Upper lobe of left lung (tissue), 6 donors: ENCODE data around the gene SCFD2. TPM values are rescaled to one million over a fixed set of nuclear protein-coding genes. Genes with fewer than 3 reads are reported as not detected.

Experiments used
- ATAC-seq, 2 donors: fragments of 200-7000 bp; cut with Tn5 transposase; one replicate each; pipeline ENCODE4 v1.9.1; 2022; ENCODE audit warnings: mild to moderate bottlenecking in 2 of 2, moderate library complexity in 2 of 2; ENCODE audit not compliant: low FRiP score in 2 of 2
- DNase-seq, 2 donors: peaks; one replicate each; pipeline ENCODE4 v3.0.0-alpha.2; 2019 to 2020
- H3K27ac ChIP-seq, 4 donors: fragments of 200-600 bp; sonication (generic); one replicate each; pipeline ENCODE4 v1.5.1; 2016 to 2019
- H3K27me3 ChIP-seq, 4 donors: fragments of 200-600 bp; sonication (generic); one replicate each; pipeline ENCODE4 v1.5.1; 2017 to 2019
- H3K36me3 ChIP-seq, 4 donors: fragments of 200-600 bp; sonication (generic); one replicate each; pipeline ENCODE4 v1.5.1; 2016 to 2019
- H3K4me1 ChIP-seq, 4 donors: fragments of 200-600 bp; sonication (generic); one replicate each; pipeline ENCODE4 v1.5.1; 2018 to 2019
- H3K4me3 ChIP-seq, 4 donors: fragments of 200-600 bp; sonication (generic); one replicate each; pipeline ENCODE4 v1.5.1; 2017 to 2019; ENCODE audit warnings: mild to moderate bottlenecking in 2 of 4, moderate library complexity in 1 of 4
- H3K9me3 ChIP-seq, 4 donors: fragments of 200-600 bp; sonication (generic); one replicate each; pipeline ENCODE4 v1.5.1; 2018 to 2019
- EP300 ChIP-seq, 4 donors: sonication (generic); formaldehyde crosslinking; IDR thresholded peaks; one replicate each; pipeline ENCODE4 v1.5.1; 2017; ENCODE audit warnings: antibody characterized with exemption in 4 of 4, control low read depth in 2 of 4
- POLR2A ChIP-seq, 4 donors: fragments of 450-650 bp; IDR thresholded peaks; one replicate each; pipeline ENCODE4 v1.5.1; 2016 to 2017; ENCODE audit warnings: antibody characterized with exemption in 4 of 4, mild to moderate bottlenecking in 2 of 4
- POLR2AphosphoS5 ChIP-seq, 2 donors: sonication (generic); formaldehyde crosslinking; IDR thresholded peaks; one replicate each; pipeline ENCODE4 v1.5.1; 2017; ENCODE audit warnings: antibody characterized with exemption in 2 of 2
- WGBS, 2 donors: methylation state at CpG; one replicate each; pipeline ENCODE4 v1.1.5; 2017 to 2018; 5-methylcytosine and 5-hydroxymethylcytosine counted together
- total RNA-seq, 6 donors: library from RNA; depleted of rRNA in 4 of 6; stranded (reverse); fragments of >200 nt in 4 of 6; gene quantifications; one replicate each; pipeline versions ENCODE4 v1.1.0 to v1.2.1, GENCODE V29; 2016 to 2021
- TF ChIP-seq, protein P1 (sequence below), 6 experiments: fragments of 450-650 bp in 4 of 6; fragments of 200-600 bp in 2 of 6; sonication (generic) in 2 of 6; IDR thresholded peaks; one replicate each; pipeline ENCODE4 v1.5.1; 2016 to 2019; ENCODE audit warnings: antibody characterized with exemption in 6 of 6
- donor health status: DM: no; HTN: no; CAD: no; lungs with moderate emphysema.
- donor health status: DM: no; HTN: yes; CAD: no; lungs with severe emphysema.

SCFD2 gene
- total RNA-seq, 6 donors from 2014 or later: 15.2 to 33.5 (median 20.0) TPM

DNA sequence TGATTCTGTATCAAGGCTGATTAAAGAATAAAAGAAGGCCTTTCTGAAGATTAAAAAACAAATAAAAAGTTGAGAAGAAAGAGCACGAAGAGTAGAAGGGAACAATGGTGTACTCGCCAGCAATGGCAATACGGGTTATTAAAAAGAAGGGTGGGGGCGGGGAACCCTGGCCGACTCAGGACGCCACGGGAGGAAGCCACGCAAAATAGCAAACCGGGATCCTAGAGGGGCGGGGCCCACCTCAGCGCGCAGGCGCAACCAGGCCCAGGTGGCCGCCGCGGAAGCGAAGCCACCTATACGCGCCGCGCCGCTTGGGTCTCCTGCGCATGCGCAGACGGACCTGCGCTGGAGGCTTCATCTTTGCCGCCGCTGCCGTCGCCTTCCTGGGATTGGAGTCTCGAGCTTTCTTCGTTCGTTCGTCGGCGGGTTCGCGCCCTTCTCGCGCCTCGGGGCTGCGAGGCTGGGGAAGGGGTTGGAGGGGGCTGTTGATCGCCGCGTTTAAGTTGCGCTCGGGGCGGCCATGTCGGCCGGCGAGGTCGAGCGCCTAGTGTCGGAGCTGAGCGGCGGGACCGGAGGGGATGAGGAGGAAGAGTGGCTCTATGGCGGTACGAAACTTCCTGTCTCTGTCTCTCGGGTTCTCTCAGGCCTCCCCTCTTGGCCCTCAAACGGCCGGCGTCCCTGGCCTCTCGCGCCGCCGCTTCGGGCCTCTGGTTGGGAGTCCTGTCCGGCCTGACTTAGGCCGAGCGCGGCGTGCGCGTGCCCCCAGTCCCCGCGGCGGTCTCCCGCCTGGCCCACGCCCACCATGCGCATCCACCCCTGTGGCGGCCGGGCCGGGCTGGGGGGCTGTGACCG is 11.7 kb upstream of the SCFD2 start, which contains the start of gene FIP1L1:
Gene FIP1L1 (plus strand): TSS at position 323 of the 852 bp plus-strand sequence. CDS start 198 bp downstream, at position 521.
- H3K9me3 ChIP-seq: no peaks in the 10 kb centered on the region
- peaks cover 0 to 7% (median 2%) of the 10 kb centered on the region in 4 donors for H3K36me3 ChIP-seq
- peak; percentile 97 to 99 for ATAC-seq
- H3K4me3 ChIP-seq: peak within 1 kb of the TSS; percentile 77 to 95 (median 85)
- WGBS, 2 donors: 0% methylated on average over 38 to 82 of the region's 85 CpGs
- no peaks in the 10 kb centered on the region for H3K27me3 ChIP-seq
- H3K27ac ChIP-seq: peak within 1 kb of the TSS; percentile 89 to 93 (median 91)
- peaks cover 16 to 25% (median 20%) of the 10 kb centered on the region in 4 donors for H3K4me1 ChIP-seq
- peak; percentile 97 to 99 for DNase-seq
- TF ChIP-seq, protein P1, sequence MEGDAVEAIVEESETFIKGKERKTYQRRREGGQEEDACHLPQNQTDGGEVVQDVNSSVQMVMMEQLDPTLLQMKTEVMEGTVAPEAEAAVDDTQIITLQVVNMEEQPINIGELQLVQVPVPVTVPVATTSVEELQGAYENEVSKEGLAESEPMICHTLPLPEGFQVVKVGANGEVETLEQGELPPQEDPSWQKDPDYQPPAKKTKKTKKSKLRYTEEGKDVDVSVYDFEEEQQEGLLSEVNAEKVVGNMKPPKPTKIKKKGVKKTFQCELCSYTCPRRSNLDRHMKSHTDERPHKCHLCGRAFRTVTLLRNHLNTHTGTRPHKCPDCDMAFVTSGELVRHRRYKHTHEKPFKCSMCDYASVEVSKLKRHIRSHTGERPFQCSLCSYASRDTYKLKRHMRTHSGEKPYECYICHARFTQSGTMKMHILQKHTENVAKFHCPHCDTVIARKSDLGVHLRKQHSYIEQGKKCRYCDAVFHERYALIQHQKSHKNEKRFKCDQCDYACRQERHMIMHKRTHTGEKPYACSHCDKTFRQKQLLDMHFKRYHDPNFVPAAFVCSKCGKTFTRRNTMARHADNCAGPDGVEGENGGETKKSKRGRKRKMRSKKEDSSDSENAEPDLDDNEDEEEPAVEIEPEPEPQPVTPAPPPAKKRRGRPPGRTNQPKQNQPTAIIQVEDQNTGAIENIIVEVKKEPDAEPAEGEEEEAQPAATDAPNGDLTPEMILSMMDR (IDR thresholded peaks at IDR 0.05): peak in 2 of 6 experiments; percentile 18 to 27
- TF ChIP-seq EP300 (IDR thresholded peaks at IDR 0.05) (no peak), POLR2A (IDR thresholded peaks at IDR 0.05) (peak in 3 of 4 donors; percentile 67 to 87 (median 78)), POLR2AphosphoS5 (IDR thresholded peaks at IDR 0.05) (peak; percentile 85 to 97)

GRCh38 chr4:53376900-53377299 is 11.0 kb upstream of the SCFD2 start:
- Histone ChIP-seq H3K9me3 (no peaks in the 10 kb centered on the region), H3K4me3 (peak overlapping the region; percentile 77 to 95 (median 85)), H3K27ac (peak overlapping the region; percentile 89 to 93 (median 91)), H3K36me3 (peaks cover 0 to under 1% (median 0%) of the 10 kb centered on the region in 4 donors), H3K27me3 (no peaks in the 10 kb centered on the region), H3K4me1 (peaks cover 16 to 25% (median 20%) of the 10 kb centered on the region in 4 donors)
- ATAC-seq (no peak), DNase-seq (no peak)
- TF ChIP-seq EP300 (IDR thresholded peaks at IDR 0.05) (no peak), POLR2AphosphoS5 (IDR thresholded peaks at IDR 0.05) (no peak), POLR2A (IDR thresholded peaks at IDR 0.05) (no peak)
- TF ChIP-seq, protein P1 (IDR thresholded peaks at IDR 0.05): no peak
- 35 to 48% methylated on average over 5 of the region's 5 CpGs for WGBS, 2 donors

- DNase-seq (no peak), ATAC-seq (no peak)
- H3K4me3 ChIP-seq: no peak overlapping the region
- H3K27ac ChIP-seq: no peak overlapping the region
- TF ChIP-seq, protein P1 (IDR thresholded peaks at IDR 0.05): no peak
- TF ChIP-seq POLR2A (IDR thresholded peaks at IDR 0.05): no peak
- no peak for TF ChIP-seq EP300 (IDR thresholded peaks at IDR 0.05)
- no peak for TF ChIP-seq POLR2AphosphoS5 (IDR thresholded peaks at IDR 0.05)
- H3K4me1 ChIP-seq: peaks cover 12 to 24% (median 16%) of the 10 kb centered on the region in 4 donors
- H3K36me3 ChIP-seq: no peaks in the 10 kb centered on the region
- 77 to 87% methylated on average over 4 of the region's 4 CpGs for whole genome bisulfite sequencing, 2 donors
- no peaks in the 10 kb centered on the region for H3K9me3 ChIP-seq
- H3K27me3 ChIP-seq: no peaks in the 10 kb centered on the region
These were observed 9.0 kb upstream of the SCFD2 start for GRCh38 chr4:53374777-53375258.

GRCh38 chr4:53371843-53372521 is 6.1 kb upstream of the SCFD2 start:
- Histone ChIP-seq H3K27me3 (no peaks in the 10 kb centered on the region), H3K27ac (no peak overlapping the region), H3K4me1 (peaks cover 0 to 5% (median 2%) of the 10 kb centered on the region in 4 donors), H3K36me3 (no peaks in the 10 kb centered on the region), H3K9me3 (no peaks in the 10 kb centered on the region), H3K4me3 (no peak overlapping the region)
- TF ChIP-seq, protein P1 (IDR thresholded peaks at IDR 0.05): no peak
- TF ChIP-seq EP300 (IDR thresholded peaks at IDR 0.05) (no peak), POLR2AphosphoS5 (IDR thresholded peaks at IDR 0.05) (no peak), POLR2A (IDR thresholded peaks at IDR 0.05) (no peak)
- 80 to 83% methylated on average over 4 of the region's 4 CpGs for WGBS, 2 donors
- DNase-seq (no peak), ATAC-seq (no peak)
